T-helper 2 cell (primary cell): Measurements from ENCODE around the gene SPDEF.
A peak's percentile ranks its signal among the peaks of the same experiment; 100 is the strongest.

Experiments used
- DNase-seq, 5 experiments: peaks; one replicate each; pipeline versions ENCODE4 v3.0.0 to v3.0.0-alpha.2; 2012 to 2022

Gene SPDEF

GRCh38 chr6:34526241-34526972 lies 29.7 kb downstream of the SPDEF start:
- DNase-seq = peak in 1 of 5 experiments; percentile 4

GRCh38 chr6:34525431-34526175 lies 30.5 kb downstream of the SPDEF start:
- DNase-seq = no peak

- no peak for DNase-seq
Measured at GRCh38 chr6:34524971-34525370, 31.2 kb downstream of the SPDEF start.

GRCh38 chr6:34524499-34524898 lies 31.6 kb downstream of the SPDEF start:
- no peak for DNase-seq

GRCh38 chr6:34523441-34524206 lies 32.5 kb downstream of the SPDEF start:
- DNase-seq = no peak

GRCh38 chr6:34522761-34523160 lies 33.4 kb downstream of the SPDEF start:
- no peak for DNase-seq

- no peak for DNase-seq
Measured at GRCh38 chr6:34521463-34522285, 34.5 kb downstream of the SPDEF start.

- DNase-seq = no peak
Measured at GRCh38 chr6:34520645-34521462, 35.3 kb downstream of the SPDEF start.

- no peak for DNase-seq
Measured at GRCh38 chr6:34519971-34520644, 36.0 kb downstream of the SPDEF start.

GRCh38 chr6:34518669-34519365 lies 37.3 kb downstream of the SPDEF start:
- DNase-seq = no peak

GRCh38 chr6:34517966-34518365 lies 38.2 kb downstream of the SPDEF start:
- no peak for DNase-seq

- DNase-seq = no peak
Measured at GRCh38 chr6:34517461-34517881, 38.7 kb downstream of the SPDEF start.

- no peak for DNase-seq
Measured at GRCh38 chr6:34516391-34517324, 39.5 kb downstream of the SPDEF start.

GRCh38 chr6:34515473-34516387 lies 40.4 kb downstream of the SPDEF start:
- no peak for DNase-seq

GRCh38 chr6:34514593-34515472 lies 41.3 kb downstream of the SPDEF start:
- DNase-seq = no peak

GRCh38 chr6:34514112-34514511 lies 42.0 kb downstream of the SPDEF start:
- no peak for DNase-seq

GRCh38 chr6:34513646-34514045 lies 42.5 kb downstream of the SPDEF start:
- DNase-seq = no peak
